Osteoblast (primary cell): Measurements from ENCODE around the gene ASPSCR1. TPM values are rescaled to one million over a fixed set of nuclear protein-coding genes. Genes with fewer than 3 reads are reported as not detected.

Experiments used
- DNase-seq: peaks from one replicate; pipeline ENCODE4 v3.0.0; 2011; ENCODE audit warnings: low spot score, mixed read lengths; ENCODE audit not compliant: insufficient read length; ENCODE audit errors: missing footprints
- H2AFZ ChIP-seq: 2 replicates; pipeline ENCODE4 v1.6.0; 2011; ENCODE audit warnings: mild to moderate bottlenecking, low read length
- H3K27ac ChIP-seq: 2 replicates; pipeline ENCODE4 v1.5.1; 2011; ENCODE audit warnings: mild to moderate bottlenecking, low read depth, low read length, moderate library complexity
- H3K27me3 ChIP-seq: 2 replicates; pipeline ENCODE4 v1.6.0; 2012; ENCODE audit warnings: mild to moderate bottlenecking, control low read depth, inconsistent platforms, low read length, moderate library complexity; ENCODE audit not compliant: insufficient read depth
- H3K36me3 ChIP-seq: 2 replicates; pipeline ENCODE4 v1.5.1; 2011; ENCODE audit warnings: mild to moderate bottlenecking, low read length, control low read depth, moderate library complexity; ENCODE audit not compliant: insufficient read depth
- H3K4me1 ChIP-seq: 2 replicates; pipeline ENCODE4 v1.5.1; 2011; ENCODE audit warnings: mild to moderate bottlenecking, low read length, control low read depth, moderate library complexity; ENCODE audit not compliant: insufficient read depth
- H3K4me2 ChIP-seq: 2 replicates; pipeline ENCODE4 v1.6.0; 2011; ENCODE audit warnings: mild to moderate bottlenecking, low read length; ENCODE audit not compliant: insufficient read depth
- H3K4me3 ChIP-seq: fragments of 200-600 bp; sonication (generic); 3 replicates; pipeline ENCODE4 v1.5.1; 2012; ENCODE audit warnings: mild to moderate bottlenecking, low read length, inconsistent platforms; ENCODE audit not compliant: insufficient read depth
- H3K79me2 ChIP-seq: 2 replicates; pipeline ENCODE4 v1.6.0; 2012; ENCODE audit warnings: mild to moderate bottlenecking, low read length, control low read depth, inconsistent platforms; ENCODE audit not compliant: insufficient read depth
- H3K9me3 ChIP-seq: 2 replicates; pipeline ENCODE4 v1.5.1; 2011; ENCODE audit warnings: low read depth, low read length, control low read depth
- H4K20me1 ChIP-seq: 2 replicates; pipeline ENCODE4 v1.6.0; 2012; ENCODE audit warnings: mild to moderate bottlenecking, low read length, control low read depth; ENCODE audit not compliant: insufficient read depth
- total RNA-seq: library from RNA; depleted of rRNA; stranded (reverse); fragments of >200 nt; gene quantifications from 2 replicates; pipeline ENCODE4 v1.2.3, GENCODE V29; 2012
- TF ChIP-seq, protein P1 (sequence below): IDR thresholded peaks from 2 replicates; pipeline ENCODE4 v1.5.1; 2011; ENCODE audit warnings: mild to moderate bottlenecking, low read depth, low read length, moderate library complexity; ENCODE audit errors: extremely low read depth

The ASPSCR1 gene
- total RNA-seq, 1 donor: 35.8 TPM

DNA sequence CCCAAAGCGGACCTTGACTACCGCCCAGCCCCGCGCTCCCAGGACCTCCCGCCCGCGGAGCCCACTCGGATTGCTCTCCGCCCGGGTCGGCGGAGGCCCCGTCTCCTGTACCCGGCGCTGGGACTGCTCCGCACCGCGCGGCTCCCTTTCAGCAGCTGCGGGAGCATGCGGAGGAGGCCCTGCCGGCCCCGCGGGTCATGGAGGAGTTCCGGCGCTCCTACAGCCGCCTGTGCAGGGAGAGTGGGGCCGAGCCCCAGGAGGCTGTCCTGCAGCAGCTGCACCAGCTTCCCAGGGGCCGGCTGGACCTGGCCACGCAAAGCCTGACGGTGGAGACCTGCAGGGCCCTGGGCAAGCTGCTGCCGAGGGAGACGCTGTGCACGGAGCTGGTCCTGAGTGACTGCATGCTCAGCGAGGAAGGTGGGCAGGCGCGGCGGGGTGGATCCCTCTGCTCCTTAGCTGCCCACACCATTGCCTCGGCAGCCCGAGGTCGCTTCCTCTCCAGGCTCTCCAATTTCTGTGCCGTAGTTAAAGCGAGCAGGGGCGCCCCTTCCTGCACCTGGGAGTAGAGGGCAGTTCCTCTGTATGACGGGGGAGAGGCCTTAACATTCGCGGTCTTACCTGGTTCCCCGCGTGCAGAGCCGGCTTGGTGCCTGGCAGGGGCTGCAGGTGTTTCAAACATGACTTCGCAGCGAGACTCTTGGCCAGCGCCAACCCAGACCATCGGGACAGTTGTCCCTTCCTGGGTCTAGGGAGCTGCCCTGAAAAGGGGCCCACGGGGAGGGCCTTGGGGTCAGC is 46.2 kb downstream of the ASPSCR1 start:
- TF ChIP-seq, protein P1, sequence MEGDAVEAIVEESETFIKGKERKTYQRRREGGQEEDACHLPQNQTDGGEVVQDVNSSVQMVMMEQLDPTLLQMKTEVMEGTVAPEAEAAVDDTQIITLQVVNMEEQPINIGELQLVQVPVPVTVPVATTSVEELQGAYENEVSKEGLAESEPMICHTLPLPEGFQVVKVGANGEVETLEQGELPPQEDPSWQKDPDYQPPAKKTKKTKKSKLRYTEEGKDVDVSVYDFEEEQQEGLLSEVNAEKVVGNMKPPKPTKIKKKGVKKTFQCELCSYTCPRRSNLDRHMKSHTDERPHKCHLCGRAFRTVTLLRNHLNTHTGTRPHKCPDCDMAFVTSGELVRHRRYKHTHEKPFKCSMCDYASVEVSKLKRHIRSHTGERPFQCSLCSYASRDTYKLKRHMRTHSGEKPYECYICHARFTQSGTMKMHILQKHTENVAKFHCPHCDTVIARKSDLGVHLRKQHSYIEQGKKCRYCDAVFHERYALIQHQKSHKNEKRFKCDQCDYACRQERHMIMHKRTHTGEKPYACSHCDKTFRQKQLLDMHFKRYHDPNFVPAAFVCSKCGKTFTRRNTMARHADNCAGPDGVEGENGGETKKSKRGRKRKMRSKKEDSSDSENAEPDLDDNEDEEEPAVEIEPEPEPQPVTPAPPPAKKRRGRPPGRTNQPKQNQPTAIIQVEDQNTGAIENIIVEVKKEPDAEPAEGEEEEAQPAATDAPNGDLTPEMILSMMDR: no peak
- peaks cover 28% of the 10 kb centered on the region for H4K20me1 ChIP-seq
- H3K4me3 ChIP-seq: peak overlapping the region; percentile 81
- H3K79me2 ChIP-seq: peaks cover 8% of the 10 kb centered on the region
- no peak overlapping the region for H3K27ac ChIP-seq
- H3K36me3 ChIP-seq: no peaks in the 10 kb centered on the region
- peaks cover 21% of the 10 kb centered on the region for H3K4me1 ChIP-seq
- peak overlapping the region; percentile 82 for H2AFZ ChIP-seq
- H3K4me2 ChIP-seq: peak overlapping the region; percentile 94
- H3K27me3 ChIP-seq: no peaks in the 10 kb centered on the region
- DNase-seq: peak; percentile 96
- no peaks in the 10 kb centered on the region for H3K9me3 ChIP-seq

DNA sequence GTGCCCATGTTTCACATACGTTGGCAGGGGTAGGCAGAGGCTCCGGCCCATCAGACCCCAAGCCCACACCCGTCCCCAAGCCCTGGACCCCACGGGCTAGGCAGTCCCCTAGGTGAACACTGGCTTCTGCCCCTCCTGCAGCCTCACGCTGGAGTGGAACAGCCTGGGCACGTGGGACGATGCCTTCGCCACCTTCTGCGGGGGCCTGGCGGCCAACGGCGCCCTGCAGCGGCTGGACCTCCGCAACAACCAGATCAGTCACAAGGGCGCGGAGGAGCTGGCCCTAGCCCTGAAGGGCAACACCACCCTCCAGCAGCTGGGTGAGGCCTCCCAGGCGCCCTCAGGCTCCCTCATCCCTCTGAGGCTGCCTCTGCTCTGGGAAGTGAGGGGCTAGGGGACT is 47.4 kb downstream of the ASPSCR1 start:
- H3K27ac ChIP-seq: no peak overlapping the region

DNA sequence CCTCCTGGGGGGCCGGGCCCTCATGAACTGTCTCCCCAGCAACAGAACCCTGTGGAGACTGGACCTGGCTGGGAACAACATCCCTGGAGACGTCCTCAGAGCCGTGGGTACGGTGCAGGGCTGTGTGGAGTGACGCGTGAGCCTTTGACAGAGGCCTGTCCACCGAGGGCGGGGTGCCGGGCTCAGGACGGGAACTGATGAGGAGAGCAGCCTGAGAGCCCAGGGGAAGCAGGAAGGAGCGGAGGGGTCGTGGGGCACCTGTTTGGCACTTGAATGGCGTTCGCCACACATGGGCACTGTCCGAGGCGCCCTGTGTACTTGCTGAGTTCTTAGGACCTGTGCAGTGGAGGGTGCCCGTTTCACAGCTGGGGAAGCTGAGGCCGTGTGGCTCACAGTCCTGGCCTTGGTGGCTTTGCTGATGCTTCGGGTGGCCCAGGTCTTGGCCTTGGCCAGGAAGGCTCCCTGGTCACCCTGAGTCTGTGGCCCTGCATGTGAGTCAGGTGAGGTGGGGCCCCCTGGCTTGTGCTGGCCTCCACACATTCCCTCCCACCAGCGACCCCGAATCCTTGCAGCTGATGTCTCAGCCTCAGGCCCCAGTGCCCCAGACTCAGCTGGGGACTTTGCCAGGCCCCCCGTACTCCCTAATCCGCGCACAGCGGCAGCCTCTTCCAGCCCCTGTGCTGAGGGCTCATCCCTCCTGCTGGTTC is 48.1 kb downstream of the ASPSCR1 start:
- Histone ChIP-seq H3K27me3 (no peaks in the 10 kb centered on the region), H2AFZ (no peak overlapping the region), H3K36me3 (no peaks in the 10 kb centered on the region), H3K9me3 (no peaks in the 10 kb centered on the region), H3K4me1 (peaks cover 21% of the 10 kb centered on the region), H3K4me2 (no peak overlapping the region), H3K79me2 (peaks cover 8% of the 10 kb centered on the region), H4K20me1 (peaks cover 18% of the 10 kb centered on the region), H3K27ac (no peak overlapping the region), H3K4me3 (no peak overlapping the region)
- TF ChIP-seq, protein P1: no peak
- DNase-seq: no peak

More for the DNA sequence above, 47.4 kb downstream of the ASPSCR1 start:
- TF ChIP-seq, protein P1: no peak
- H4K20me1 ChIP-seq: peaks cover 25% of the 10 kb centered on the region
- H3K79me2 ChIP-seq: peaks cover 8% of the 10 kb centered on the region
- no peaks in the 10 kb centered on the region for H3K36me3 ChIP-seq
- no peaks in the 10 kb centered on the region for H3K27me3 ChIP-seq
- no peak overlapping the region for H3K4me3 ChIP-seq
- H3K4me2 ChIP-seq: no peak overlapping the region
- H3K9me3 ChIP-seq: no peaks in the 10 kb centered on the region
- H3K4me1 ChIP-seq: peaks cover 21% of the 10 kb centered on the region
- no peak for DNase-seq
- H2AFZ ChIP-seq: no peak overlapping the region

DNA sequence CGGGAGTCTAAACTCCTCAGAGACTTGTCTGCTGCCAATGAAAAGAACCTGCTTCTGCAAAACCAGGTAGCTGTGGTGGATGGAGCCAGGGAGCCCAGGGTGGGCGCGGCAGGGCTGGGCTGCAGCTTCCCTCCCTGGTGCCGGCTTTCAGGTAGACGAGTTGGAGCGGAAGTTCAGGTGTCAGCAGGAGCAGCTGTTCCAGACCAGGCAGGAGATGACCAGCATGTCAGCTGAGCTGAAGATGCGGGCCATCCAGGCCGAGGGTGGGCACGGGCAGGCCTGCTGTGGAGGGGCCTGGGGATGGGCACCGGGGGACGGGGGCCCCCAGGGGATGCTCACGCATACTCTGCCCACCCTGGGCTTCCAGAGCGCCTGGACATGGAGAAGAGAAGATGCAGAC is 50.8 kb downstream of the ASPSCR1 start:
- TF ChIP-seq, protein P1: no peak

More for the DNA sequence above, 50.8 kb downstream of the ASPSCR1 start:
- Histone ChIP-seq H3K27me3 (no peaks in the 10 kb centered on the region), H4K20me1 (no peaks in the 10 kb centered on the region), H3K4me2 (no peak overlapping the region), H3K27ac (no peak overlapping the region), H3K79me2 (no peaks in the 10 kb centered on the region), H3K36me3 (no peaks in the 10 kb centered on the region), H3K4me3 (no peak overlapping the region), H3K4me1 (peaks cover 11% of the 10 kb centered on the region), H2AFZ (no peak overlapping the region), H3K9me3 (no peaks in the 10 kb centered on the region)
- DNase-seq: no peak
